DOHH2 (cell line): ENCODE measurements around the gene TST.
A peak's percentile ranks its signal among the peaks of the same experiment; 100 is the strongest.

Experiments
- CTCF ChIP-seq: fragments of 200-600 bp; sonication (generic); IDR thresholded peaks from one replicate; pipeline ENCODE4 v1.5.1; 2014; ENCODE audit warnings: antibody characterized with exemption, mild to moderate bottlenecking, low read depth, low read length; ENCODE audit not compliant: poor library complexity, severe bottlenecking
- EZH2phosphoT487 ChIP-seq: fragments of 200-600 bp; sonication (generic); IDR thresholded peaks from 2 replicates; pipeline ENCODE4 v1.6.1; 2017; ENCODE audit warnings: borderline replicate concordance, mild to moderate bottlenecking, antibody characterized with exemption, low read length, moderate library complexity, mixed read lengths

- TF ChIP-seq CTCF (peak; percentile 57), EZH2phosphoT487 (no peak)
Measured at GRCh38 chr22:36998620-36999351, 20.5 kb downstream of the TST start.
